ENCODE measurements around the gene TMEM131L.
"Not testable (repeated sequence)": the region's sequence is repeated elsewhere in the genome, so short reads cannot be mapped to it uniquely, and the experiment has no call there.

The TMEM131L gene

DNA sequence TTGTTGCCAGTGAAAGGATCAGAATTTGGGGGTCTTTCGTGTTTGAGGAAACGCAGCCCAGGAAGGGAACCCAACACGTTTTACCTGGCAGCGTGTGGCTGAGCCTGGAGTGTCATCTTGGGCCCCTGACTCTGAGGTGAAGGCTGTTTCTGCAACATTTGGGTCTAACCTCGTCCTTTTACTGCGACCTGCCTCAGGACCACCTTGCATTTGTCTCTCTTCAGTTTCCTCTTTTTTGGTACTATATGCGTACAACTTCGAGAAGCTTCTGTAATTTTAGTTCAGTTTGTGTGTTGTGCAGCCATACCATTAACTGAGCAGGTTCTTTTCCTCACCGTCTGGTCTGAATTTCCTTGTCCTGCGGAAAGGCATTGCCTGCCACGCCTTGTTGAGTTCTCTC, 61.5 kb downstream of the TMEM131L start:
- DNase-seq = no peak

DNA sequence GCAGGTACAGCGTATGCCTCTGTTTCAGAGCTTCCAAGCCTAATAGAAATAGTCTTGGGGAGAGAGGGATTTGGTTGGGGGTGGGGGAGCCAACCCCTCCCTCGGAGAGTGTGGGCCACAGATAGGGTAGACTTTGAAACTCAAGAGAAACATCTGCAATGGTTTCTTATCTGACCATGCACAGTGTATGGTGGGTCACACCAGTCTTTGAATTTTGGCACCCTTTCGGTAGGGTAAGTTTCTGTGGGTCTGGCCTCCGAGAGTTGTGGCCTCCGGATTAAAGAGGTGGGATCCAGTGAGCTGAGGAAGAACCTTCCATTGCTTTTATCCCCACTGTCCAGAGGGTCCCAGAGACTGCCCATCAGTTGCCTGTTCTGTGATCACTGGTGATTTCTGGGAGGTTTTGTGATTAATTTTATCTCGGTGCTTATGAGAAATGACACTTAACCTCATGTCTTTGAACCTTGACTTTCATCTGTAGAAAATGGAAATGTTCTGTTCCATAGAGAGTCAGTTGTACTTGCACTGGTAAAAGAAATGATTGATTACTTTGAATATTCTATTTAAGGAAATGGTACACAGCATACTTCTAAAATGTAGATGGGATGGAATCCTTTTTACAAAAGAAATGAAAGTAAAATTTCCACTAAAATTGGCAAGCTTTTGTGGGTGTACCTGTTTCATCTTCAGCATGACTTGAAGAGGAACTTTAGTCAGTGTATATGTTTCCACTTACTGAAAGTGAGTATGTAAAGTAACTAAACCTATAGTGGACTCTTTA, 62.7 kb downstream of the TMEM131L start:
- DNase-seq = no peak

DNA sequence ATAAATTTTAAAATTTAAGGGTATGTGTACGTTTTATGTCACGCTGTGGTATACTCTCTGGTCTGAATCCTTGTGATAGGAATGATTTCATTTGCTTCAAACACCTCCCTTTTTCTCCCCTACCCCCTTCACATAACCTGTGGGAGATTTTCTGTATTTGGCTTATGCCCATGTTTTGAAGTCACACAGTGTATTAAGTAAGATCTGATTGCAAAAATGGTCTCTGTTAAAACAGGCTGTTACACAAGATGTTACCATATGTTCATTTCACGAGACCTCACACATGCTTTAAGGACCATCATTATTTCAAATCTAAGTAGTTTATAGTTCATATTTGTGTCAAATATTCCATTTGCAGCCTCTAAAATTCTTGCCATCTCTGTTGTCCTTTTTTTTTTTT, 63.5 kb downstream of the TMEM131L start:
- DNase-seq = no peak

DNA sequence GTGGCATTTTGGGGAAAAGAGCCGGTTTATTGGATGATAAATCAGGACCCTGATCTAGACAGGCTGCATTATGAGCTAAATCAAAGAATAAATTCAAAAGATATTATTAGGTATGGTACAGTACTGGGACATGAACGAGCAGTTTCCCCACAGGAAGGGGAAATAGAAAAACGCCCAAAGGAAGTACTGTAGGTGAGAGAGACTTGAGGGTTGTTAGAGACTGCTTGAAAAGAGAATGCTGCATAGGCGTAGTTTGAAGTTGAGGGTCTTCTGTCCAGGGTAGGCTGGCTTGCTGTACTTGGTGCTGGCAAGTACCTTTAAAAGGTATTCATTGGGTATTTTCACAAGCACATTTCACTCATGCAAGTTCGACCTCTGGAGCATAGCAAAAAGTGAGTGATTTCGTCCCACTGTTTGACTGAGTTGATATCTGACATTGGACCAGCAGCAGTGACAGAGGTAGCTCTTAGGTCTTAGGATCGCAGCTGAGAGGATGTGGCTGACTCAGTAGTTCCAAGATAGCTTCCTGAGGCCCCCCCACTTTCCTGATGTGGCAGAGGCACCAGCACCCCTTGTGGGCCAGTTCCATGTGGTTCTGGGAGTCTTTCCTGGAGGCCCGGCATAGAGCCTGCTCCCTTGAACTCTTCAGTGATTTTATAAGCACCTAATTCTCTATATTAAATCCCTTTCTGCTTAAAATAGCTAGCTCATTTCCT, 64.3 kb downstream of the TMEM131L start:
- DNase-seq = peak; percentile 20

DNA sequence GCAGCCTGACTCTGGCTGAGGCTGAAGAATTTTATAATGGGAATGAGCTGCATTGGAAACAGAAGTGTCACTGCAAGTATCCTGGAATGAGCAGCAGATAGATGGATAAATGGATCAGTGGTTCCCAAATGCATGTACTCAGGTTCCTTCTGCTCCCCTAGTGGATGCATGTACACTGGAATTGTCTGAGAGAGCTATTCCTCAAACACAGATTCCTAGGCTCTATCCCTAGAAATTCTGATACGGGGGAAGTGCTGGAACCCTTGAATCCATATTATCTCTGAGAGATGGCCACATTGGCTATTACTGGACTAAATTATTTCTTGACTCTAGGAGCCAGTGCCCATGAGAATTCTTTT, 64.8 kb downstream of the TMEM131L start:
- no peak for DNase-seq

DNA sequence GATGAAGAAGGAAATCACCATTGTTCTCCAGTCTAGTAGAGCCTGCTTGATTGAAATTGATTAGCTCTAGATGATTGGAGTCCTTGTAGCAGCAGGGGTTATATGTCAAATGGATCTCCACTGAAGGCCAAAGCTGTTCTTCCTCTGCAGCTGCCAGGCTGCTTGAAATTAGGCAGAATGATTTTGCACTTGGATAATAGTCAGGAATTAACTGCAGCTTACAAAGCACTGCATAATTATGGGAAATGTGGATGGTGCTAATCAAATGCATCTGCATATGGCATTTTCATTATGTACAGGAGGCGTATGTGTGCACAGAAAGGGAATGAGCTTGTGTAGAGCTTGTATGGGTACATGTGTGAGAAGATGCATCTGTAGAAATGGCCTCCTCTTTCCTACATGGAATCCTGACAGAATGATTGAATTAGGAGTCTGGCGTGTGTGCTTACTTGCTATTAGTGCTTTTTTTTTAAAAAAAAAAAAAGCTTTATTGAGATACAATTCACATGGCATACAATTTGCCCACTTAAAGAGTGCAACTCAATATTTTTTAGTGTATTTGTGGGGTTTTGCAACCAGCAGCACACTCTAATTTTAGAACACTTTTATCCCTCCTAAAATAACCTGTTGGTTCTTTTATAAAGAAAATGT, 65.9 kb downstream of the TMEM131L start:
- DNase-seq = no peak

DNA sequence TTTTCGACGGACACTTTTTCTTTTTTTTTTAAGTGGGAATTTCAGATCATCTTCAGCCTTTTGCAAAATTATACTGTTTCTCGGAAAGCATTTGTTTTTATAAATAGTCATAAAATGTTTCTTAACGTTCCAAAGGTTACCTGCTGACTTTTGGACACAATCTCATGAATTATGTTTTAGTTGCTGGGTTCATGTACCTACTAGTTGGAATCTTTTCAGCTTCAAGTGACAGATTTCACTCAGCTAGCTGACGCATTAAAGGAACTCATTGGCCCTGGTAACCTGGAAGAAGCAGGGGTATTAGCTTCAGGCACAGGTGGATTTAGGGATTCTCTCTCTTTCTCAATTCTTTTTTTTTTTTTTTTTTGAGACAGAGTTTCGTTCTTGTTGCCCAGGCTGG, 66.5 kb downstream of the TMEM131L start:
- no peak for DNase-seq

DNA sequence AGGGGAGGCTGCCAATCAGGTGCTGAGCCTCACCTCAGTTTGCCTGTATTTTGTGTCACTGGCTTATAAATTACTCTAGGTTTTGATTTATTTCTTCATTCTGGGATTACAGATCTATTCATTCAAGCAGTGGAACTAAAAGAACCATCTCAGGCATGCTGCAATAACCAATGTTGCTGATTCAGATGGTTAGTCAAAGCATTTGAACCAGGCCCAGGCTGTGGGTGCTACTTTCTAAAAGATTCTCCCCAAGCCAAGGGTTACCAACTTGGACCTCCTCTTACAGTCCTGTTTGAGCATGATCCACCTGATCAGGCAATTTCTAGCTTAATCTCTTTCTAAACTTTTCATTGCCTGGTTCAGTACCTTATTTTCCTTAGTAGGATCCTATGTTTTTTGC, 67.2 kb downstream of the TMEM131L start:
- no peak for DNase-seq

DNA sequence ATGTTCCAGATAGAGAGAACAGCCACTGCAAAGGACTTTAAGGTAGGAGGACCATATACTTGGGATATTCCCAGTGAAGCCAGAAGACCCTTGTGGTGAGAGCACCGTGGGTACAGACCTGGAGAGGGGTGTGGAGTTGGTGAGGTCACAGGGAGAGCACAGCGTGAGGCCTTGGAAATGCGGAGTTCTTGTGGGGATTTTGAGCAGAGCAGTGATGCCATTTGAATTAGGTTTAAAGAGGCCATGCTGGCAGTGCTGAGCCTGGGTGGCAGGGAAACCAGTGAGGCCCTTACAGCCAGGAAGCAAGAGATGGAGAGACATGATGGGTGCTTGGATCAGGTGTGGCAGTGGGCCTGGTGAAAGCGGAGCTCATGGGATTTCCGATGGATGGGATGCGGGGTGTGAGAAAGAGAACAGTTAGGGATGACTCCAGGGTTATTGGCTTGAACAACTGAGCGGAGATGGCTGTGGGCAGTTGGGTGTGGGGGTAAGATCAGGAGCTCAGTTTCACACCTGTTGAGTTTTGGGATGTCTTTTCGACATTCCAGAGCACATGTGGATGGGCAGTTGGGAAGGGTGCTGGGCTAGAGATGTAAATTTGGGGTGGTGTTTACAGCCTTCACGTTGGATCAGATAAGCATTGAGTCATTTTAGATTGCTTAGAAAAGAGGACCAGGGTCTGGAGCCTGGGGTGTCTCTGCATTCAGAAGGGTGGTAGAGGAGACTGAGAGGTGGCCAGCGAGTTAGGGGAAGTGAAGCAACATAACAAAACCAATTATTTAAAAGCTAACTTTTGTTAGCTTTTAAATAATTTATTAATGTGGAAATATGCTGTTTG, 68.9 kb downstream of the TMEM131L start:
- DNase-seq = no peak

DNA sequence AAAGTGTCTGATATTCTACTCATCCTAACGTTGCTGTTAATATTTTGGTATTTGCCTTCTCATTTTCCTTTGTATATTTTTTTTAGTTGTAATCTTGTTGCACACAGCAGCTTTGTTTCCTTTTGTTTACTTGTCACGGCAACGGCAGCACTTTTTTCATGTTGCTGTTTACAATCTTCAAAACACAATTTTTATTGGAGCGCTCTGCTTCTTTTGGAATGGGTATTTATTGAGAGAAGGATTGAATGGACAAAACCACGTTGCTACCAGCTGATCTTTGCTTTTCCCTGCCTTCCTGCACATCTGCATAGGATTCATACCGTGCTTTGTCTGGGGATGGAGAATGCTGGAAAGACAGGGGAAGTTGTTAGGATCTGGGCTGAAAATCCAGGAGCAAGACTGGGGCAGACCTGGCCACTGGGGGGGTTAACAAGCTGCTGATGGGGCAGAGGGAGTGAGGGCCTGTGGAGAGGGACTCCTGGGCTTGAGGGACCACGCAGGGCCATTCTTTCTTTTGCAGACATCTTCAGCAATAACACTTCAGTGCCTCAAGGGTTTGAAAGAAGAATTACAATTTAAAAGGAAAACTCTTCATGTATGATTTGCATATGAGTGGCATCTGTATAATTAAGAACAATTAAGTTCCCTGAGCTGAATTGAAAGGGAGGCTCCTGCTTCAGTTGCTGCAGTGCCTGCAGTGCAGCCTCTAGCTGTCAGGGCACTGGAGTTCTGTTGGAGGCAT, 69.8 kb downstream of the TMEM131L start:
- DNase-seq = no peak

DNA sequence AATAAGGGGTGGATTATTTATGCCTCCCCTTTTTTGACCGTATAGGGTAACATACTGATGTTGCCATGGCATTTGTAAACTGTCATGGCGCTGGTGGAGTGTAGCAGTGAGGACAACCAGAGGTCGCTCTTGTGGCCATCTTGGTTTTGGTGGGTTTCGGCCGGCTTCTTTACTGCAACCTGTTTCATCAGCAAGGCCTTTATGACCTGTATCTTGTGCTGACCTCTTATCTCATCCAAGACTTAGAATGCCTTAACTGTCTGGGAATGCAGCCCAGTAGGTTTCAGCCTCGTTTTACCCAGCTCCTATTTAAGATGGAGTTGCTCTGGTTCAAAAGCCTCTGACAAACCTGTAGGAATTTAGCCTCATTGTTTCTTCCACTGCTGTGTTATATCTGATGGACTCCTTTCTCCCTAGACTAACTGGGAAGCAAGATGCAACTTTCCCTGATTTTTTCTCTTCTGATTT, 71.4 kb downstream of the TMEM131L start:
- no peak for DNase-seq

DNA sequence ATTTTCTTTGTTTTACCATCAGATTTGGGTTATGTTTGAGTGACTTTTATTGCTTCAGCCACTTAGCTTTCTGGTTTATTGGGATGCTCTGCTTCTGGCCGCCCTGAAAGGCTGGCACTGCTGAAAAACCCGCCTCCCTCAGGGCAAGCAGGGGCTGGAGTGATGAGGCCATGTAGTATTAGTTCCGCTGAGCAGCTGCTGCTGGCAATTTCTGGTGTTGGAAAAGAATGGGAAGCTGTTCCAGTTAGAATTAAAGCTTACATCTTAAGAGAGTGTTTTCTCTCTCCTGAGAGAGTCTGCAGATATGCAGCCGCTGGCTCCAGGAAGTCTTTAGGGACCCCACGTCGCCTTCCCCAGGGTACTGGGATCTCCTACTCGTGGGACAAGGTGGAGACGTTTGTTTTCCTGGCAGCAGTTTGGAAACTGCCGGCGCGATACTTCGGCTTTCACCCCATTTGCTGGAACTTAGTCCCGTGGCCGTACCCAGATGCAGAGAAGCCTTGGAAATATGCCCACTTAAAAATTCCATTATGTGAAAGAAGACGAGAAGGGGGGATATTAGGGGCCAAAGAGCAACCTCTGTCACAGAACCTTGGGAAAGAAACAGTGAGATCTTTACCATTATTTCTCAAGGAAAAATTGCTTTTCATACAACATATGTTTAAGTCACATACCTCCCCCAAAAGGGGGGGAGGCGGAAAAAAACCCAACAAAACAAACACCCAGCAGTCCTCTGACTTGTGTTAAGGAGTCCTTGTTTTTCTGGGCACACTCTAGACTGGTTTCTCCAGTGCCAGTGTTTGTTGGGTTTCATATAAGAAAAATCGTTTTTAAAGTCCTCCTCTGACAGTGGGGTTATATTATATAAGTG, 72.6 kb downstream of the TMEM131L start:
- no peak for DNase-seq

DNA sequence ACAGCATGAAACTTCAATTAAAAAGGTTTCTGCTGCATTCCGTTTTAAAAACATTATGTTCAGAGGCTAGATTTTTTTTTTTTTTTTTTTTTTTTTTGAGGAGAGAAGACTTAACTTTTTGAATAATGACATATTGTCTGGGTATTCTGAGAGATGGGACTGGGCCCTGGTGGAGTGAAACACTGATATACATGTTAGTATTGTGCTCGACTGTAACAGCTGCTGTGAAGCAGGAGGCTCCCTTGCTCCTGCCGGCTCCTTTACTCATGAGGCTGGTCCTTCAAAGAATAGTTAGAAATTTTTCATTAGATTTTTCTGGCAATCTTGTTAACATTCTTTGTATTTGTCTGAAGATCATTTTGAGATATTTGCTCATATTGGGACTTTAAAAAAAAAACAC, 73.3 kb downstream of the TMEM131L start:
- DNase-seq = no peak

DNA sequence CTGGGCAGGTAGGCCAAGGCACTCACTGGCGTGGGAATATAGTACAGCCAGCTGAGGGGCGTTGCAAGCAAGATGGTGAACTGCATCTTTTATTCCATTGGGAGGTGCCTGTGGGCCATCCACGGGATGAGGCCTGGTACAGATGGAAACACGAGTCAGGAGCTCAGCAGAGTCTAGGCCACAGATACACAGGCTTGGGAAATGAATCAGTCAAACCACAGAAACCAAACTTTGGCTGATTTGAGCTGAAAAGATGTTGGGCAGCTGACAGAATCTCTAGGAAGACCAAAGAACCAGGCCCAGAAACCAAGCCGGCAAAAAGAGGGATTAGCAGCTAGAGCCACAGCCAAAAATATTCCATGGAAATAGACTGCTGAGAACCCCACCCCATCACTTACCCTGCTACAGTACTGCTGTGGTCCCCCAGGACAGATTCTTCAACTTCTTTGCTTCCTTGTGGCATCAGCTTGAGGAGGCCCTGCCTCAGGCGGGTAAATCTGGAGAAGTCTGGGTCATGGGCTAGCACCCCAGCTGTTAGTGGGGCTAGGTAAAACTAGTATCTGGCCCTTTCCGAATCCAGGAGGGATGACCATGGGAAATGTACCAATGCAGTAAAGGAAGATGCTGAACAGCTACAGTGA, 75.4 kb downstream of the TMEM131L start:
- no peak for DNase-seq

DNA sequence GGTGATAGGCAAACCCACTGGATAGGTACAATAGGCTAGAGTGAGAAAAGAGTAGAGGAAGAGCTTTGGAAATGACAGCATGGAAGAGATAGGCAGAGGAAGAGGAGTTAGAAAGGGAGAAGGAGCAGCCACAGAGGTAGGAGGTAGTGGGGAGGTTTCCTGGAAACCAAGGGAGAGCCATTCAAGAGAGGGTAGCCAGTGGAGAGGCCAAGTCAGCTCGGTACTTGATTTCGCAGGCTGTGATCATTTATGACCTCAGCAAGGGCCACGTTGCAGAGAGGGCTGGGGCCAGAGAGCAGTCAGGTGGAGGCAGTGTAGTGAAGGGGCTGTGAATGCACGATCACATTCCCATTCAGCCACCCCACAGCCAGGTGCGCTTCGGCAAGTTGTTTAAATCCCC, 76.0 kb downstream of the TMEM131L start:
- DNase-seq = no peak

DNA sequence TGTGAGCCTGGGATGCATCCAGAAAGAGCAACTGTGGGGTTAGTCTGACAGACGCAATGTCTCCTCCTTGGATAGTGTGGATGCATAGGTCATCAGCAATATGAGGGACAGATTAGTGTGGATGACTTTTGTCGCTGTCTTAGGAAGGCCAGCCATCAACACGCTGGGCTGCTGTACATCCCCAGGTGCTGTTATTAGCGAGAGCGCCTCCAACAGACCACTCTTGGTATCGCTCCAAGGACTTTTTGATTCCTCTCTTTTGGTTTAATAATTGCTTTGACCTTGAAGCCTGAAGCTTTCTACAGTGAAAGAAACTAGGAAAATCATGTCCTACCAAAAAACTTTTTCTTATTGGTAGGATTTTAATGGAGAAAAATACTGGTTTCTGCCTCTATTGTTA, 76.7 kb downstream of the TMEM131L start:
- DNase-seq = no peak

DNA sequence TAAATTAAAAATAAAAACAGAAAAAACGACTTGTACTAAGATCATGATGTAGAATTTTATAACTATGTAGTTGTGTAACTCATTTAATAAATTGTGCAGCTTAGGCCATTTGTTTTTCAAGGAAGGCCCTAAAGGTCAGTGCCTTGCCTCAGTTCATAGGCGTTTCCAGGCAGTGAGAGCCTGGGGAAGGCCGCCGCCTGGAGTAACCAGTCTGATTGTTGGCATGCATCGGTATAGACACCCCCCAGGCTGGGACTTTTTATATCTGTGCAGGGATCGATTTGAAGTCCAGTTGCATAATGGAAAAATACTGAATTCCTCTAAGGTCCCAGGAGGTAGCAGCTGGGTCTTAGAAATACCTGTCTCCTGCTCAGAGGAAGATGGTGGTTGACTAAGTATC, 77.2 kb downstream of the TMEM131L start:
- DNase-seq = no peak

DNA sequence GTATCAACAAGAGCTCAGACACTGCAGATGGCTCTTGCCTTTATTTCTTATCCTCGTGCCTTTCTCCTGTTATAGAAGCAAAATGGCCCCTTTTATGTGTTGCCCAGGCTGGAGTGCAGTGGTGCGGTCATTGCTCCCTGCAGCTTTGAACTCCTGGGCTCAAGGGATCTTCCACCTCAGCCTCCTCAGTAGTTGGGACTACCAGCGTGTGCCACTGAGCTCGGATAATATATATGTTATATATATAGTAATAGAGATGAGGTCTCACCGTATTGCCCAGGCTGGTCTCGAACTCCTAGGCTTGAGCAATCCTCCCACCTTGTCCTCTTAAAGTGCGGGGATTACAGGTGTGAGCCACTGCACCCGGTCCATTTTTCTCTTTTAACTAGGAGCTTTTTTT, 79.7 kb downstream of the TMEM131L start:
- DNase-seq = no peak

DNA sequence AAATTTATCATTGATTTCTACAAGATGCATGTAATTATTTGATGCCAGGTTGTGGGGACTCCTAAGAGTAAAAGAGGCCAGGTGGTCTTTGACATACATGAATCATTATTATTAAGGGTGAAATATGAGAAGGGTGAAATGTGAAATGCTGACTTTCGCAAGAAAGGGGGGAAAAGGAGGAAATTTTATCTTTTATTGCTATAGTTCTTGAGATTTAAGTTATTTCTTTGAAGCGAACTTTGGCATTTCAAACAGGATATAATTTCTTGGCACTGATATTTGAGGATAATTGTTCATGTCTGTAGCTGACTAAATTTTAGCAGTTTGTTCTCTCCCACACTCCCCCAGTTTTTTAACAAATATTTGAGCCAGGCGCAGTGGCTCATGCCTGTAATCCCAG, 80.1 kb downstream of the TMEM131L start:
- no peak for DNase-seq

DNA sequence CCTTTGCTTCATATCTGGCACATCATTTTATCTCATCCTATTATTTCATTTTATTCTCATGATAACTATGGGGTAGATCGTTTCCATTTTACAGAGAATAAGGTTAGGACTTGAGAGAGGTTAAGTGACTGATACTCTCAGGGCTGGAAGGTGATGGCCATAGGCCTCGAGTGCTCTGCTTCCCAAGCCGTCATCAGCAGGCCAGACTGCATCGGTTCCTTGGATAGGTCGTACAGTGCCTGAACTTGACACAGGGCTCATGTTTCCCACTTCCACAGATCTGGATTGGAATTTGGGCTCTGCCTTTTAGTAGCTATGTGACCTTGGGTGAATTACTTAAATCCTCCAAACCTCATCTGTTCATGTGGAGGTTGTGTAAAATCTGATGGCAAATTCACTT, 81.4 kb downstream of the TMEM131L start:
- no peak for DNase-seq

DNA sequence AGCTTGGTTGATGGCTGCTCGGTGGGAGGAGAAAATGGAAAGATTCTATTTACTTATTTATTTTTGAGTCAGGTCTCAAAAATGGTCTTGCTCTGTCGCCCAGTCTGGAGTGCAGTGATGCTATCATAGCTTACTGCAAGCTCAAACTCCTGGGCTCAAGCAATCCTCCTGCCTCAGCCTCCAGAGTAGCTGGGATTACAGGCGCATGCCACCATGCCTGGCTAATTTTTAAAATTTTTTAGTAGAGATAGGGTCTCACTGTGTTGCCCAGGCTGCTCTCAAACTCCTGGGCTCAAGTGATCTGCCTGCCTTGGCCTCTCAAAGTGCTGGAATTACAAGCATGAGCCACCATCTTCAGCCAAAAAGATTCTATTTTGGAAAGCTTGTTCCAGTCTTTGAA, 82.7 kb downstream of the TMEM131L start:
- not testable (repeated sequence) for DNase-seq
